T-helper 1 cell treated with Interleukin-12 subunit alpha and Interleukin-12 subunit beta and Interleukin-4 antibody, amounts not matched to agents 30 μg/mL and 1 μg/mL, for 36 hours (primary cell): Measurements from ENCODE around the gene XPR1.
"Not testable (repeated sequence)": the region's sequence is repeated elsewhere in the genome, so short reads cannot be mapped to it uniquely, and the experiment has no call there.

ENCODE experiments used
- H3K27ac Mint-ChIP-seq: one replicate; pipeline ENCODE4 v1.8.0; 2021; ENCODE audit warnings: mild to moderate bottlenecking, mixed read lengths
- H3K27me3 Mint-ChIP-seq: one replicate; pipeline ENCODE4 v1.8.0; 2021; ENCODE audit warnings: low read depth, mixed read lengths
- H3K36me3 Mint-ChIP-seq: one replicate; pipeline ENCODE4 v1.8.0; 2021; ENCODE audit warnings: low read depth, mixed read lengths
- H3K4me1 Mint-ChIP-seq: one replicate; pipeline ENCODE4 v1.8.0; 2021; ENCODE audit warnings: low read depth, mixed read lengths
- H3K4me3 Mint-ChIP-seq: one replicate; pipeline ENCODE4 v1.8.0; 2021; ENCODE audit warnings: mild to moderate bottlenecking, moderate library complexity, mixed read lengths
- H3K9me3 Mint-ChIP-seq: one replicate; pipeline ENCODE4 v1.8.0; 2021; ENCODE audit warnings: mixed read lengths

Gene XPR1

DNA sequence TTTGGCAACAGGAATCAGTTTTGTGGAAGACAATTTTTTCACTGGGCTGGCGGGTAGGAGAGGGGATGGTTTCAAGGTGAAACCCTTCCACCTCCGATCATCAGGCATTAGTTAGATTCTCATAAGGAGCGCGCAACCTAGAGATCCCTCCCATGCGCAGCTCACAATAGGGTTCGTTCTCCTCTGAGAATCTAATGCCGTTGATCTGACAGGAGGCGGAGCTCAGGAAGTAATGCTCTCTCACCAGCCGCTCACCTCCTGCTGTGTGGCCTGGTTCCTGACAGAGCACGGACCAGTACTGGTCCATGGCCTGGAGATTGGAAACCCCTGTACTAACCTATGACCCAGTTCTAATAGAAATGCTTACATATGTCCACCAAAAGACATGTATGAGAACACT, 184.3 kb downstream of the XPR1 start:
- no peaks in the 10 kb centered on the region for H3K27me3 Mint-ChIP-seq
- H3K9me3 Mint-ChIP-seq = peaks cover 3% of the 10 kb centered on the region
- H3K36me3 Mint-ChIP-seq = peaks cover 14% of the 10 kb centered on the region
- H3K4me1 Mint-ChIP-seq = peaks cover 1% of the 10 kb centered on the region
- H3K4me3 Mint-ChIP-seq = no peak overlapping the region
- H3K27ac Mint-ChIP-seq = no peak overlapping the region

DNA sequence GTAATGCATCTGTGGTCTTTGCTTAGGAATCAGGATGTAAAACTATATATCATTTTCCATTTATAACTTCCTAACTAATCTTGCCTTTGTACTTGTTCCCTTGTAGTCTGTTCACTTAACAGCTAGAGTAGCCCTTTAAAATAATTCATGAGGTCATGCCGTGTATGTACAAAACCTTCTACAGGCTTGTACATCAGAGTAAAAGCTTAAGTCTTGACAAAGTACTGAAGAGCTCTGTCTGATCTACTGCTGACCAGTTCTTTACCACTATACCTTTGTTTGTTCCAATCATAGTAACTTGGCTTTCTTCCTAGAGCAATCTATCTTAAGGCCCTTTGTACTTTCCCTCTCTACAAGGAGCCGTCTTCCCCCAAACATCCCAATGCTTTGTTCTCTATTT, 190.1 kb downstream of the XPR1 start:
- peaks cover 5% of the 10 kb centered on the region for H3K36me3 Mint-ChIP-seq
- H3K4me3 Mint-ChIP-seq = no peak overlapping the region
- H3K27ac Mint-ChIP-seq = no peak overlapping the region
- no peaks in the 10 kb centered on the region for H3K4me1 Mint-ChIP-seq
- no peaks in the 10 kb centered on the region for H3K27me3 Mint-ChIP-seq
- H3K9me3 Mint-ChIP-seq = peaks cover 3% of the 10 kb centered on the region

- H3K4me3 Mint-ChIP-seq, H3K4me1 Mint-ChIP-seq, H3K27ac Mint-ChIP-seq, H3K27me3 Mint-ChIP-seq: not testable (repeated sequence)
- H3K9me3 Mint-ChIP-seq = peaks cover 27% of the 10 kb centered on the region
- H3K36me3 Mint-ChIP-seq = peaks cover 28% of the 10 kb centered on the region
Measured at GRCh38 chr1:180831507-180831906, 199.7 kb downstream of the XPR1 start.

DNA sequence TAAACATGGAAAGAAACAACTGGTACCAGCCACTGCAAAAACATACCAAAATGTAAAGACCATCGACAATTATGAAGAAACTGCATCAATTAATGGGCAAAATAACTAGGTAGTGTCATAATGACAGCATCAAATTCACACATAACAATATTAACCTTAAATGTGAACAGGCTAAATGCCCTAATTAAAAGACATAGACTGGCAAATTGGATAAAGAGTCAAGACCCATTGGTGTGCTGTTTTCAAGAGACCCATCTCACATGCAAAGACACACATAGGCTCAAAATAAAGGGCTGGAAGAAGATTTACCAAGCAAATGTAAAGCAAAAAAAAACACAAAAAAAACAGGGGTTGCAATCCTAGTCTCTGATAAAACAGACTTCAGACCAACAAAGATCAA, 201.4 kb downstream of the XPR1 start:
- H3K27me3 Mint-ChIP-seq, H3K27ac Mint-ChIP-seq, H3K4me3 Mint-ChIP-seq: not testable (repeated sequence)
- peaks cover 36% of the 10 kb centered on the region for H3K36me3 Mint-ChIP-seq
- peaks cover 27% of the 10 kb centered on the region for H3K9me3 Mint-ChIP-seq
- H3K4me1 Mint-ChIP-seq = peaks cover 14% of the 10 kb centered on the region

DNA sequence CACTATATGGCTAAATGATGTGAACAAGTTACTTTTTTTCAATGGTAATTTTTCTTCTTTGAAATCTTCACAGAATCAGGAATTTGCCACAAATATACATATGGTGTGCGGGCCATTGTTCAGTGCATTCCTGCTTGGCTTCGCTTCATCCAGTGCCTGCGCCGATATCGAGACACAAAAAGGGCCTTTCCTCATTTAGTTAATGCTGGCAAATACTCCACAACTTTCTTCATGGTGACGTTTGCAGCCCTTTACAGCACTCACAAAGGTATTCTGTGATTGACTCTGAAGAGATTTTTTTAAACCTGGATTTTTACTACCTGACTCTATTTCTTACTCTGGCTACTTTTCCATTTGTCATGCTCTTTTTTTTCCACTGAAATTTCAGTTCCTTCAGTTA, 204.6 kb downstream of the XPR1 start:
- H3K27me3 Mint-ChIP-seq = no peaks in the 10 kb centered on the region
- H3K27ac Mint-ChIP-seq = no peak overlapping the region
- H3K36me3 Mint-ChIP-seq = peaks cover 36% of the 10 kb centered on the region
- H3K9me3 Mint-ChIP-seq = peaks cover 27% of the 10 kb centered on the region
- peaks cover 14% of the 10 kb centered on the region for H3K4me1 Mint-ChIP-seq
- H3K4me3 Mint-ChIP-seq = no peak overlapping the region

- Mint-ChIP-seq H3K27ac (no peak overlapping the region), H3K4me3 (no peak overlapping the region), H3K4me1 (peaks cover 14% of the 10 kb centered on the region), H3K9me3 (peaks cover 22% of the 10 kb centered on the region), H3K27me3 (no peaks in the 10 kb centered on the region), H3K36me3 (peaks cover 31% of the 10 kb centered on the region)
Measured at GRCh38 chr1:180837020-180837419, 205.2 kb downstream of the XPR1 start.

- Mint-ChIP-seq H3K36me3 (peaks cover 18% of the 10 kb centered on the region), H3K9me3 (peaks cover 9% of the 10 kb centered on the region), H3K4me1 (peaks cover 14% of the 10 kb centered on the region), H3K27ac (no peak overlapping the region), H3K4me3 (no peak overlapping the region), H3K27me3 (no peaks in the 10 kb centered on the region)
Measured at GRCh38 chr1:180838535-180838934, 206.7 kb downstream of the XPR1 start.

- Mint-ChIP-seq H3K4me3 (no peak overlapping the region), H3K27me3 (no peaks in the 10 kb centered on the region), H3K27ac (no peak overlapping the region), H3K4me1 (peaks cover 14% of the 10 kb centered on the region), H3K9me3 (peaks cover 8% of the 10 kb centered on the region), H3K36me3 (peaks cover 17% of the 10 kb centered on the region)
Measured at GRCh38 chr1:180839547-180839946, 207.7 kb downstream of the XPR1 start.

DNA sequence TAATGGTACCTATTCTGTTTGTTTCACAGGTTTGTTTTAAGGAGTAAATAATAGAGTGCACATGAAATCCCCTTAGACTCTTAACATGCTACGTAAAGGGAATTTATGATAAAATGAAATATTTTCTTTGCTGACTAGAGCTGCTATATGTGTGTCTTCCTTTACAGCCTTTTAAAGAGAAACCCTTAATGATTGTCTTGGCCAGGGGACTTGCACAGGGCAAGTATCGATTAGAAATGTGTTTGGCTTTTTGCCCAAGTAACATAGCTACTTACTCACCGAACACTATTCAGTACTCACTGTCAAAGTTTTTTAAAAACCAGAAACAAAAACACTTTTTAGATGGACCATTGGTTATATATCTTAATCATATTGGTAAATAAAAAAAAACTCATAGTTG, 209.6 kb downstream of the XPR1 start:
- Mint-ChIP-seq H3K27ac (no peak overlapping the region), H3K27me3 (no peaks in the 10 kb centered on the region), H3K9me3 (peaks cover 5% of the 10 kb centered on the region), H3K4me1 (peaks cover 13% of the 10 kb centered on the region), H3K36me3 (peaks cover 11% of the 10 kb centered on the region), H3K4me3 (no peak overlapping the region)

DNA sequence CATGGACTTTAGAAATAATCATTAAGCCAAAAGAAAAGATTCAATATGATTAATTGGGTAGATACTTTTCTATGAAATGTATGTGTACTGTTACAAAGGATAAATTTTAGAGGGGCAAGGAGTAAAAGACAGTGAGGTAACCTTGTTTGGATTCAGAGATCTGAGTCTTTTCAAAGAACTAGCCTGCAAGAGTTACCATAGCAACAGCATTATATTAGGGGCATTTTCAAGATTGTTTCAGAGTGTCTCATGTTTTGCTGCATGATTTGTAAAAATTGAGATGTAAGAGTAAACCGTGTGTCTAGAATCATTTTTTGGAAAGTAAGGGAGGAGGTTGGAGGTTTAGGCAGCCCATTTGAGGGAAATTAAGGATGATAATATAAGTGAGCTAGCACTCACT, 210.2 kb downstream of the XPR1 start:
- H3K4me1 Mint-ChIP-seq = peaks cover 7% of the 10 kb centered on the region
- H3K9me3 Mint-ChIP-seq = peaks cover 5% of the 10 kb centered on the region
- H3K4me3 Mint-ChIP-seq = no peak overlapping the region
- no peaks in the 10 kb centered on the region for H3K27me3 Mint-ChIP-seq
- H3K36me3 Mint-ChIP-seq = peaks cover 7% of the 10 kb centered on the region
- H3K27ac Mint-ChIP-seq = no peak overlapping the region

DNA sequence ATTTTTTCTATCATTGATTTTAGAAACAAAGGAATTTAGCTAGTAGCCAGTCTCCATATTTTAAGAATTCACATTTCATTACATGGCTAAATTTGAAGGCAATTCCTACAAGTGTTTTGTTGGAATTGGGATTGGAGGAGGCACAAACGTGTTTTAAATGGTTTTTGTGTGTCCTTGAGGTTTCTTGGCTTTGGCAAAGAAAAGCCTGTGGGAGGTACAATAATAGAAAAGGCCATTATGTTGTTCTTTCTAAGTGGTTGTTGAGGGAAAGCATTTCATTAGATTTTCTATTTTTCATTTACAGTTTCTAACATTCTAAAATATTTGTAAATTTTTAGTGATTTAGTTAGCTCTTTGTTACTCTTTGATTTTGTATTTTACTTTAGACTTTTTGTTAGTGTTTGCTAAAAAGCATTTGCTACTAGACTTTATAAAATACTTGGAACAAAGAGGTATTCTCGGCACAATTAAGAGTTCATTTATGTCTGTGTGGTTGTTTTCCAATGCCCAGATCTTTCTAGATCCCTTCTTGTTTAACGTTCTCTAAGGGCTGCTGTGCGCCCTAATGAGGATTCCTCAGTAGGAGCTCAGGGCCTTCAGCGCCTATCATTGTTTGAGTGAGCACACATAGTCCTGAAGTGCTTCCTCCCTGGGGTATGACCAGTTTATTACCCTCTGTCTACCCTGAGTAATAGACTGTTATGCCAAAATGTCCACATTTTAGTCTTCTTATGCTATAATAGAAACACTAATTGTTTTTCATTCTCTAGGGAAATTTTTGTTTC, 210.9 kb downstream of the XPR1 start:
- Mint-ChIP-seq H3K27me3 (no peaks in the 10 kb centered on the region), H3K36me3 (peaks cover 6% of the 10 kb centered on the region), H3K27ac (no peak overlapping the region), H3K4me3 (no peak overlapping the region), H3K9me3 (peaks cover 5% of the 10 kb centered on the region), H3K4me1 (peaks cover 1% of the 10 kb centered on the region)

- Mint-ChIP-seq H3K27ac (no peak overlapping the region), H3K9me3 (no peaks in the 10 kb centered on the region), H3K36me3 (no peaks in the 10 kb centered on the region), H3K27me3 (no peaks in the 10 kb centered on the region), H3K4me1 (peaks cover 2% of the 10 kb centered on the region), H3K4me3 (no peak overlapping the region)
Measured at GRCh38 chr1:180845352-180845751, 213.5 kb downstream of the XPR1 start.

DNA sequence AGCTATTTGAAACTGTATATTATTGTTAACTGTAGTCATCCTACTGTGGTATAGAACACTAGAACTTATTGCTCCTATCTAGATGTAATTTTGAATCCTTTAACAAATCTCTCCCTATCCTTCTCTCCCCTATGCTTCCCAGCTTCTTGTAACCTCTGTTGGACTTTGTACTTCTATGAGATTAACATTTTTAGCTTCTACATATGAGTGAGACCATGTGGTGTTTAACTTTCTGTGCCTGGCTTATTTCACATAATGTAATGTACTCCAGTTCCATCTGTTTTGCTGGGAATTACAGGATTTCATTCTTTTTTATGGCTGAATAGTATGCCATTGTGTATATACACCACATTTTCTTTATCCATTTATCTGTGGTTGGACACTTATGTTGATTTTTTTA, 216.4 kb downstream of the XPR1 start:
- H3K27me3 Mint-ChIP-seq = no peaks in the 10 kb centered on the region
- H3K27ac Mint-ChIP-seq = no peak overlapping the region
- peaks cover 5% of the 10 kb centered on the region for H3K36me3 Mint-ChIP-seq
- H3K4me3 Mint-ChIP-seq = no peak overlapping the region
- H3K4me1 Mint-ChIP-seq = peaks cover 12% of the 10 kb centered on the region
- H3K9me3 Mint-ChIP-seq = no peaks in the 10 kb centered on the region

GRCh38 chr1:180849031-180849775, 217.4 kb downstream of the XPR1 start:
- H3K27ac Mint-ChIP-seq = no peak overlapping the region
- no peak overlapping the region for H3K4me3 Mint-ChIP-seq
- H3K4me1 Mint-ChIP-seq = peaks cover 16% of the 10 kb centered on the region
- H3K9me3 Mint-ChIP-seq = no peaks in the 10 kb centered on the region
- no peaks in the 10 kb centered on the region for H3K27me3 Mint-ChIP-seq
- peaks cover 6% of the 10 kb centered on the region for H3K36me3 Mint-ChIP-seq
